Measurements from ENCODE around the gene RORB.

RORB gene

GRCh38 chr9:74735761-74736160 lies 238.6 kb downstream of the RORB start:
- H3K27me3 ChIP-seq (ENCODE audit: insufficient read depth, poor library complexity, severe bottlenecking): peaks cover 2% of the 10 kb centered on the region
- no peak for TF ChIP-seq SPI1 (IDR thresholded peaks at IDR 0.05; ENCODE audit: borderline replicate concordance, low read depth)
- no peak for TF ChIP-seq GABPA (IDR thresholded peaks at IDR 0.05; ENCODE audit: low read depth)
- TF ChIP-seq CTCF (IDR thresholded peaks at IDR 0.05; ENCODE audit: insufficient read depth, low read length): no peak
- no peak for TF ChIP-seq REST (IDR thresholded peaks at IDR 0.05; ENCODE audit: insufficient replicate concordance, low read depth)
- no peak for TF ChIP-seq POLR2AphosphoS5 (IDR thresholded peaks at IDR 0.05; ENCODE audit: low read depth)
- DNase-seq (ENCODE audit: low read depth in 1 of 2, low spot score in 1 of 2): no peak
- no peak overlapping the region for H3K4me3 ChIP-seq (replicated peaks; ENCODE audit: insufficient read depth, low read length)
- H3K27ac ChIP-seq (replicated peaks): no peak overlapping the region

- TF ChIP-seq GABPA (IDR thresholded peaks at IDR 0.05; ENCODE audit: low read depth): no peak
- TF ChIP-seq REST (IDR thresholded peaks at IDR 0.05; ENCODE audit: insufficient replicate concordance, low read depth): no peak
- TF ChIP-seq POLR2AphosphoS5 (IDR thresholded peaks at IDR 0.05; ENCODE audit: low read depth): no peak
- TF ChIP-seq CTCF (IDR thresholded peaks at IDR 0.05; ENCODE audit: insufficient read depth, low read length): no peak
- no peak for TF ChIP-seq SPI1 (IDR thresholded peaks at IDR 0.05; ENCODE audit: borderline replicate concordance, low read depth)
- no peak for DNase-seq (ENCODE audit: low read depth in 1 of 2, low spot score in 1 of 2)
- no peak overlapping the region for H3K4me3 ChIP-seq (replicated peaks; ENCODE audit: insufficient read depth, low read length)
- H3K27me3 ChIP-seq (ENCODE audit: insufficient read depth, poor library complexity, severe bottlenecking): peaks cover 2% of the 10 kb centered on the region
- no peak overlapping the region for H3K27ac ChIP-seq (replicated peaks)
Measured at GRCh38 chr9:74736646-74737045, 239.5 kb downstream of the RORB start.

GRCh38 chr9:74742191-74742790 lies 245.2 kb downstream of the RORB start:
- TF ChIP-seq REST (IDR thresholded peaks at IDR 0.05; ENCODE audit: insufficient replicate concordance, low read depth): no peak
- no peak for TF ChIP-seq GABPA (IDR thresholded peaks at IDR 0.05; ENCODE audit: low read depth)
- no peak for TF ChIP-seq CTCF (IDR thresholded peaks at IDR 0.05; ENCODE audit: insufficient read depth, low read length)
- TF ChIP-seq POLR2AphosphoS5 (IDR thresholded peaks at IDR 0.05; ENCODE audit: low read depth): no peak
- TF ChIP-seq SPI1 (IDR thresholded peaks at IDR 0.05; ENCODE audit: borderline replicate concordance, low read depth): no peak
- Histone ChIP-seq H3K27ac (replicated peaks) (no peak overlapping the region), H3K4me3 (replicated peaks; ENCODE audit: insufficient read depth, low read length) (no peak overlapping the region), H3K27me3 (ENCODE audit: insufficient read depth, poor library complexity, severe bottlenecking) (peaks cover 7% of the 10 kb centered on the region)
- DNase-seq (ENCODE audit: low read depth in 1 of 2, low spot score in 1 of 2): no peak
